Bronchial epithelial cell (primary cell): ENCODE measurements around the gene AGMO. TPM values are rescaled to one million over a fixed set of nuclear protein-coding genes. Genes with fewer than 3 reads are reported as not detected.

Experiments
- DNase-seq: peaks from one replicate; pipeline ENCODE4 v3.0.0-alpha.2; 2010; ENCODE audit warnings: low read depth
- FAIRE-seq: peaks from 2 replicates; lab custom pipeline; 2011; peaks lifted over from hg19 to GRCh38; lab: Jason Lieb, UNC
- H3K27me3 ChIP-seq: 2 replicates; pipeline ENCODE4 v1.5.1; 2011; ENCODE audit warnings: low read length; ENCODE audit not compliant: control insufficient read depth, insufficient read depth
- H3K36me3 ChIP-seq: 2 replicates; pipeline ENCODE4 v1.5.1; 2011; ENCODE audit warnings: low read length; ENCODE audit not compliant: control insufficient read depth, insufficient read depth
- H3K4me3 ChIP-seq: 2 replicates; pipeline ENCODE4 v1.5.1; 2011; ENCODE audit warnings: mild to moderate bottlenecking, low read depth, low read length, control low read depth
- CTCF ChIP-seq: IDR thresholded peaks from 2 replicates; pipeline ENCODE4 v1.5.1; 2011; ENCODE audit warnings: mild to moderate bottlenecking, moderate library complexity, low read length, control low read depth, inconsistent platforms; ENCODE audit not compliant: insufficient read depth, severe bottlenecking
- total RNA-seq: library from RNA; depleted of rRNA; stranded (reverse); fragments of >200 nt; gene quantifications from 2 replicates; pipeline ENCODE4 v1.2.1, GENCODE V29; 2014

The AGMO gene
- total RNA-seq, 1 donor from 2014 or later = under 0.01 TPM

- DNase-seq (no peak), FAIRE-seq (no peak)
- Histone ChIP-seq H3K27me3 (no peaks in the 10 kb centered on the region), H3K36me3 (no peaks in the 10 kb centered on the region), H3K4me3 (no peak overlapping the region)
- no peak for TF ChIP-seq CTCF
Measured at GRCh38 chr7:15228831-15229230, 333.0 kb downstream of the AGMO start.

DNA sequence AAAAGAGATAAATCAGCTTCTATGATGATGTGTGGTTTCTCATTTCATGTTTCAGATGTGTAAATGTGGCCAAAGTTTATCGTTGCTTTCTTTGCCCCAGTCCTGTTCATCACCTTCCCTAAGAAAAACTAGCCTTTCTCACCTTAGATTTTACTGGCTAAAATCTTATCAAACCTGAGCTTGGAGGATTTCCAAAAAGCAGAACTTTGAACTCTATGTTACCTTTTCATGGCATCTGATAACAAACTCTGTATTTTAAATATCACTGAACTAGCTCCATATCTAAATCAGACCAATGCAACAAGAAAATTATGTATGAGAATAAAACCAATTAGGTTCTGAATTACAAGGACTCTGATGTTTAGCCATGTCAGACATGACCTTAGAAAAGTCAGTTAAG lies 335.8 kb downstream of the AGMO start:
- DNase-seq (no peak), FAIRE-seq (no peak)
- Histone ChIP-seq H3K36me3 (no peaks in the 10 kb centered on the region), H3K27me3 (no peaks in the 10 kb centered on the region), H3K4me3 (no peak overlapping the region)
- TF ChIP-seq CTCF = no peak

DNA sequence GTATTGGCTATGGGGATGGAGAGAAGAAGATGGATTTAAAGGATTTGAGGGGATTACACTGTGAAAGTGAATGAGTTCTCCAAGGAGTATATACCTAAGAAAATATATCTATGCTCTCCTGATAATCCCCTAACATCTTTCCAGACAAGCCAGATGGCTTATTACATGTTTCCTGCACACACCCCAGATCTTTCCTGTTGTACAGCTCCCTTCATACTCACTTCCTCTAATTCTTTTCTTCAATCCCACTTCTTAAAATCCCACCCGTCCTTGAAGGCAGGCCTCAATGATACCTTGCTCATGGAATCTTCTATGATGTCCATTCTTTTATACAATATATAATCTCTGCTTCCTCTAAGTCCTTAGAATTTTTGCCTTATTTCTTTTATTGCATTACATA lies 342.1 kb downstream of the AGMO start:
- H3K4me3 ChIP-seq = no peak overlapping the region
- H3K27me3 ChIP-seq = no peaks in the 10 kb centered on the region
- H3K36me3 ChIP-seq = no peaks in the 10 kb centered on the region
- FAIRE-seq (no peak), DNase-seq (no peak)
- no peak for TF ChIP-seq CTCF

- Histone ChIP-seq H3K4me3 (no peak overlapping the region), H3K27me3 (no peaks in the 10 kb centered on the region), H3K36me3 (no peaks in the 10 kb centered on the region)
- no peak for DNase-seq
- TF ChIP-seq CTCF = no peak
- no peak for FAIRE-seq
Measured at GRCh38 chr7:15218261-15218660, 343.6 kb downstream of the AGMO start.

DNA sequence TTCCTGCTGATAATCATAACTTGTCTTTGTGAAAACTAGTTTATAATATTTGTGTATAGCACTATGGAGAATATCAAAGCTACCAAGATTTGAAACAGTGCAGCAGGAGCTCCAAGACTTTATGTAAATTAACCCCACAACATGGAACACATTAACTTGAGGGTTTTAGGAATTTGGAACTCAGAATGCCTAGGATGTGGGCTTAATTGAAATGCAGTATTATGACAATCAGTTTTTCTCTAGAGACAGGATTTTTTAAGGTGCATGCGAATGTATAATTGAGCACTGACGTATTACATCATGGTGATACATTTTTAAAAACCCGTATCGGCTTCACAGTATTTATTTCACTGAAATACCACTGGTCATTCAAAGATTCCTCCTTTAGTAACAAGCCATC lies 346.2 kb downstream of the AGMO start:
- H3K27me3 ChIP-seq = no peaks in the 10 kb centered on the region
- no peak for TF ChIP-seq CTCF
- H3K36me3 ChIP-seq = no peaks in the 10 kb centered on the region
- no peak for FAIRE-seq
- H3K4me3 ChIP-seq = no peak overlapping the region
- no peak for DNase-seq

DNA sequence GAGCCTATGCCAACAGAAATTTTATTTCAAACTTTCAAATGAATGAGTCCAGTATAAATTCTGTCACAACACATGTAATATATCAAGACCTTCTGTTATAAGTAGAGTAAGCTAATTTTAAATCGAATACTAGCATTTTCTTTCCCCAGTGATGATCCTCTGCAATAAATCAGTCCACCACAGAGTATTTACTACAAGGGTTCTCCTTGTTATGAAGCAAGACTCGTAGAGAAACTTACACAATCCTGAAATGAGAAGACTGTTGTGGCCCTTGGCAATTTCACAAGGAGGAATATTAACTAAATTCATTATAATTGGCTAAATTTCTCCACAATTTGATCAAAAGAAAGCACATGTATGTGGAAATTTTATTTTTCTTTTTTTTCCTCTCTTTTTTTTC lies 346.8 kb downstream of the AGMO start:
- no peak for FAIRE-seq
- DNase-seq = no peak
- Histone ChIP-seq H3K27me3 (no peaks in the 10 kb centered on the region), H3K4me3 (no peak overlapping the region), H3K36me3 (no peaks in the 10 kb centered on the region)
- no peak for TF ChIP-seq CTCF
